Ovary (tissue), 3 donors: ENCODE data around the gene BCOR.

Experiments used
- EP300 ChIP-seq: sonication (generic); formaldehyde crosslinking; IDR thresholded peaks from one replicate; pipeline ENCODE4 v1.6.1; 2017; ENCODE audit warnings: antibody characterized with exemption
- TF ChIP-seq, protein P1 (sequence below), 3 donors: fragments of 450-650 bp in 2 of 3; fragments of 200-600 bp in 1 of 3; IDR thresholded peaks; one replicate each; pipeline versions ENCODE4 v1.5.1 to v1.8.0; 2016 to 2022; ENCODE audit warnings: antibody characterized with exemption in 3 of 3, mild to moderate bottlenecking in 1 of 3
- donor health status: DM: no; HTN: no; CAD: no.

DNA sequence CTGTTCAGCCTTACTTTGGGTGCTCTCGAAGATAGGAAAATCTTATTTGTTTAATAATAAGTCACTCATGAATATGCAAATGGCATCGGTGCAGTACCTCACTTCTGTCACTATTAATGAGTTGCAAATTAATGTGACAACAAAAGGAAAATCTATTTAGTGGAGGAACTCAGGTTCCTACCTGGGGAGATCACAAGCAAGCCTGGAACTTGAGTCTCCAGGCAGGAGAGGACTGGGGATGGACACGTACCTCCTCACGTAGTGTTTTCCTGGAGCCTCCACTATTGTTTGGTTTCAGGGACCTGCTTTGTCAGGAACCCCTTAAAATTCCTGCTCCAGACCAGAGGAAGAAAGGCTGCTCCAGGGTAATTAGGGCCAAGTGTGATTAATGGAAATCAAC is 82.1 kb downstream of the BCOR start:
- TF ChIP-seq, protein P1, sequence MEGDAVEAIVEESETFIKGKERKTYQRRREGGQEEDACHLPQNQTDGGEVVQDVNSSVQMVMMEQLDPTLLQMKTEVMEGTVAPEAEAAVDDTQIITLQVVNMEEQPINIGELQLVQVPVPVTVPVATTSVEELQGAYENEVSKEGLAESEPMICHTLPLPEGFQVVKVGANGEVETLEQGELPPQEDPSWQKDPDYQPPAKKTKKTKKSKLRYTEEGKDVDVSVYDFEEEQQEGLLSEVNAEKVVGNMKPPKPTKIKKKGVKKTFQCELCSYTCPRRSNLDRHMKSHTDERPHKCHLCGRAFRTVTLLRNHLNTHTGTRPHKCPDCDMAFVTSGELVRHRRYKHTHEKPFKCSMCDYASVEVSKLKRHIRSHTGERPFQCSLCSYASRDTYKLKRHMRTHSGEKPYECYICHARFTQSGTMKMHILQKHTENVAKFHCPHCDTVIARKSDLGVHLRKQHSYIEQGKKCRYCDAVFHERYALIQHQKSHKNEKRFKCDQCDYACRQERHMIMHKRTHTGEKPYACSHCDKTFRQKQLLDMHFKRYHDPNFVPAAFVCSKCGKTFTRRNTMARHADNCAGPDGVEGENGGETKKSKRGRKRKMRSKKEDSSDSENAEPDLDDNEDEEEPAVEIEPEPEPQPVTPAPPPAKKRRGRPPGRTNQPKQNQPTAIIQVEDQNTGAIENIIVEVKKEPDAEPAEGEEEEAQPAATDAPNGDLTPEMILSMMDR (IDR thresholded peaks at IDR 0.05), result no peak
- no peak for TF ChIP-seq EP300
